ENCODE data around the gene IMMT. TPM values are rescaled to one million over a fixed set of nuclear protein-coding genes. Genes with fewer than 3 reads are reported as not detected.

Gene IMMT
- total RNA-seq, 1 donor from 2014 or later: 99.4 TPM

- peaks cover 64% of the 10 kb centered on the region for H3K79me2 ChIP-seq (ENCODE audit: insufficient read depth, low read length)
Observed at GRCh38 chr2:86094229-86094628, 101.0 kb downstream of the IMMT start.

More at GRCh38 chr2:86094229-86094628, 101.0 kb downstream of the IMMT start:
- Mint-ChIP-seq H3K27me3 (ENCODE audit: low read depth, unreplicated experiment) (no peaks in the 10 kb centered on the region), H3K4me3 (ENCODE audit: unreplicated experiment) (no peak overlapping the region), H3K27ac (ENCODE audit: unreplicated experiment) (no peak overlapping the region), H3K36me3 (ENCODE audit: low read depth, unreplicated experiment) (peaks cover 21% of the 10 kb centered on the region), H3K9me3 (ENCODE audit: unreplicated experiment) (no peaks in the 10 kb centered on the region), H3K4me1 (ENCODE audit: low read depth, unreplicated experiment) (no peaks in the 10 kb centered on the region)
- Histone ChIP-seq H3K4me1 (ENCODE audit: insufficient read depth, low read length) (no peaks in the 10 kb centered on the region), H3K4me2 (ENCODE audit: low read length) (no peak overlapping the region), H3K9me3 (ENCODE audit: insufficient read depth, low read depth, low read length) (no peaks in the 10 kb centered on the region), H3K27ac (ENCODE audit: low read depth, low read length) (no peak overlapping the region), H3K4me3 (ENCODE audit: insufficient read depth, low read depth, low read length) (no peak overlapping the region), H3K27me3 (ENCODE audit: insufficient read depth, low read length) (no peaks in the 10 kb centered on the region), H4K20me1 (ENCODE audit: insufficient read depth, low read length) (peaks cover 21% of the 10 kb centered on the region), H3K36me3 (ENCODE audit: insufficient read depth, low read length) (peaks cover 36% of the 10 kb centered on the region), H2AFZ (ENCODE audit: low read depth, low read length) (no peak overlapping the region), H3K9ac (ENCODE audit: low read length) (no peak overlapping the region)
- DNase-seq (ENCODE audit: low read depth): no peak
- TF ChIP-seq CTCF (IDR thresholded peaks at IDR 0.05; ENCODE audit: insufficient read depth, low read depth, low read length): no peak
- no peak for TF ChIP-seq EZH2 (IDR thresholded peaks at IDR 0.05; ENCODE audit: insufficient read depth, low read length)
- FAIRE-seq: no peak

Small RNA genes within 50 kb of the gene (microRNA-seq; reads per million reads assigned to microRNA genes)
- not detected for gene MIR4779

Other genes with a start within 250 kb of the IMMT start
- gene POLR1A, start 89.6 kb downstream of the IMMT start, total RNA-seq: 42.9 and 45.2 TPM in 2 replicates
- gene PTCD3, start 89.2 kb downstream of the IMMT start, total RNA-seq: 61.7 and 74.5 TPM in 2 replicates
- gene MRPL35, start 4.0 kb upstream of the IMMT start, total RNA-seq: 31.4 and 35.2 TPM in 2 replicates
- 0.61 and 1.1 TPM in 2 replicates for gene REEP1, start 142.2 kb upstream of the IMMT start, total RNA-seq
- 76.2 and 83.4 TPM in 2 replicates for gene KDM3A, start 245.9 kb upstream of the IMMT start, total RNA-seq

Measured in astrocyte (in vitro differentiated cells and primary cell).